ENCODE measurements around the gene PANK4.
"Not testable (repeated sequence)": the region's sequence is repeated elsewhere in the genome, so short reads cannot be mapped to it uniquely, and the experiment has no call there.

PANK4 gene

GRCh38 chr1:2558420-2558819, 32.0 kb upstream of the PANK4 start:
- FAIRE-seq: no peak

GRCh38 chr1:2557482-2558400, 31.3 kb upstream of the PANK4 start:
- no peak for FAIRE-seq

GRCh38 chr1:2556678-2557481, 30.5 kb upstream of the PANK4 start:
- FAIRE-seq: no peak

GRCh38 chr1:2556277-2556677, 29.9 kb upstream of the PANK4 start, which contains the start of gene TNFRSF14:
TSS of gene TNFRSF14 (plus strand) at chr1:2556371. CDS start at chr1:2556665, 294 bp downstream.
- no peak for FAIRE-seq

- FAIRE-seq: no peak
These were observed 29.4 kb upstream of the PANK4 start for GRCh38 chr1:2555634-2556276.

- FAIRE-seq: no peak
These were observed 28.4 kb upstream of the PANK4 start for GRCh38 chr1:2554621-2555387.

- FAIRE-seq: no peak
These were observed 27.6 kb upstream of the PANK4 start for GRCh38 chr1:2553871-2554620.

- FAIRE-seq: not testable (repeated sequence)
These were observed 26.7 kb upstream of the PANK4 start for GRCh38 chr1:2553076-2553475.

- FAIRE-seq: no peak
These were observed 25.8 kb upstream of the PANK4 start for GRCh38 chr1:2552189-2552588.

- not testable (repeated sequence) for FAIRE-seq
These were observed 25.1 kb upstream of the PANK4 start for GRCh38 chr1:2551544-2551943.

- not testable (repeated sequence) for FAIRE-seq
These were observed 24.0 kb upstream of the PANK4 start for GRCh38 chr1:2550309-2550861.

- not testable (repeated sequence) for FAIRE-seq
These were observed 23.1 kb upstream of the PANK4 start for GRCh38 chr1:2549367-2550029.

GRCh38 chr1:2548068-2548589, 21.7 kb upstream of the PANK4 start:
- no peak for FAIRE-seq

- FAIRE-seq: no peak
These were observed 21.0 kb upstream of the PANK4 start for GRCh38 chr1:2547210-2548067.

- no peak for FAIRE-seq
These were observed 20.3 kb upstream of the PANK4 start for GRCh38 chr1:2546515-2547209.

- no peak for FAIRE-seq
These were observed 19.5 kb upstream of the PANK4 start for GRCh38 chr1:2545754-2546514.

GRCh38 chr1:2544875-2545640, 18.7 kb upstream of the PANK4 start:
- FAIRE-seq: no peak
